Measurements from ENCODE around the gene PODNL1.

- TF ChIP-seq POLR2A (IDR thresholded peaks at IDR 0.05) (no peak), CTCF (IDR thresholded peaks at IDR 0.05) (no peak), POLR2AphosphoS5 (IDR thresholded peaks at IDR 0.05) (no peak)
Observed at GRCh38 chr19:13920940-13921747, 17.1 kb downstream of the PODNL1 start.

Measured in prostate gland (tissue), 2 donors.